Measurements from ENCODE around the gene PHF1.
"Not testable (repeated sequence)": the region's sequence is repeated elsewhere in the genome, so short reads cannot be mapped to it uniquely, and the experiment has no call there.

PHF1 gene

GRCh38 chr6:33391278-33391921, 19.4 kb upstream of the PHF1 start, which contains the start of gene KIFC1:
TSS of gene KIFC1 (plus strand) at chr6:33391823. CDS start at chr6:33391986, 163 bp downstream.
- peak; percentile 99 for DNase-seq (ENCODE audit: low read depth in 2 of 3, low spot score in 1 of 3)

GRCh38 chr6:33391922-33392594, 18.8 kb upstream of the PHF1 start:
- DNase-seq (ENCODE audit: low read depth in 2 of 3, low spot score in 1 of 3): peak; percentile 47 to 63 (median 48)

- no peak for DNase-seq (ENCODE audit: low read depth in 2 of 3, low spot score in 1 of 3)
Observed at GRCh38 chr6:33392595-33392948, 18.2 kb upstream of the PHF1 start.

- no peak for DNase-seq (ENCODE audit: low read depth in 2 of 3, low spot score in 1 of 3)
Observed at GRCh38 chr6:33392979-33393378, 17.8 kb upstream of the PHF1 start.

GRCh38 chr6:33397541-33397940, 13.3 kb upstream of the PHF1 start:
- no peak for DNase-seq (ENCODE audit: low read depth in 2 of 3, low spot score in 1 of 3)

GRCh38 chr6:33398601-33399000, 12.2 kb upstream of the PHF1 start:
- not testable (repeated sequence) for DNase-seq (ENCODE audit: low read depth in 2 of 3, low spot score in 1 of 3)

- DNase-seq (ENCODE audit: low read depth in 2 of 3, low spot score in 1 of 3): not testable (repeated sequence)
Observed at GRCh38 chr6:33399881-33400280, 10.9 kb upstream of the PHF1 start.

GRCh38 chr6:33404884-33405283, 5.9 kb upstream of the PHF1 start:
- DNase-seq (ENCODE audit: low read depth in 2 of 3, low spot score in 1 of 3): no peak

GRCh38 chr6:33405386-33405940, 5.4 kb upstream of the PHF1 start:
- DNase-seq (ENCODE audit: low read depth in 2 of 3, low spot score in 1 of 3): no peak

GRCh38 chr6:33406126-33406525, 4.7 kb upstream of the PHF1 start:
- no peak for DNase-seq (ENCODE audit: low read depth in 2 of 3, low spot score in 1 of 3)

- no peak for DNase-seq (ENCODE audit: low read depth in 2 of 3, low spot score in 1 of 3)
Observed at GRCh38 chr6:33407132-33407718, 3.6 kb upstream of the PHF1 start.

GRCh38 chr6:33410050-33410710, 634 bp upstream of the PHF1 start:
- peak; percentile 97 to 98 (median 97) for DNase-seq (ENCODE audit: low read depth in 2 of 3, low spot score in 1 of 3)

GRCh38 chr6:33411632-33412005, 805 bp downstream of the PHF1 start:
- DNase-seq (ENCODE audit: low read depth in 2 of 3, low spot score in 1 of 3): no peak

- DNase-seq (ENCODE audit: low read depth in 2 of 3, low spot score in 1 of 3): no peak
Observed at GRCh38 chr6:33412140-33413009, 1.6 kb downstream of the PHF1 start.

GRCh38 chr6:33413241-33414120, 2.7 kb downstream of the PHF1 start:
- DNase-seq (ENCODE audit: low read depth in 2 of 3, low spot score in 1 of 3): no peak

GRCh38 chr6:33414592-33415271, 3.9 kb downstream of the PHF1 start:
- no peak for DNase-seq (ENCODE audit: low read depth in 2 of 3, low spot score in 1 of 3)

- DNase-seq (ENCODE audit: low read depth in 2 of 3, low spot score in 1 of 3): no peak
Observed at GRCh38 chr6:33415831-33416230, 5.0 kb downstream of the PHF1 start.

- no peak for DNase-seq (ENCODE audit: low read depth in 2 of 3, low spot score in 1 of 3)
Observed at GRCh38 chr6:33416386-33417127, 5.7 kb downstream of the PHF1 start.

All from stimulated activated CD4-positive, alpha-beta T cell treated with anti-CD3 and anti-CD28 coated beads, Interleukin-12 subunit alpha, Interleukin-12 subunit beta, amount 100 ng/mL, for 48 hours (primary cell).